Kidney (tissue), 22 donors: ENCODE measurements around the gene TEKT4. TPM values are rescaled to one million over a fixed set of nuclear protein-coding genes. Genes with fewer than 3 reads are reported as not detected.
"Not testable (repeated sequence)": the region's sequence is repeated elsewhere in the genome, so short reads cannot be mapped to it uniquely, and the experiment has no call there.

ENCODE experiments used
- DNase-seq, 5 donors: peaks; one replicate each; pipeline ENCODE4 v3.0.0-alpha.2; 2013 to 2020
- FAIRE-seq: peaks from 2 replicates; lab custom pipeline; 2012; peaks lifted over from hg19 to GRCh38; lab: Jason Lieb, UNC
- H3K27ac ChIP-seq, 2 donors: one replicate each; pipeline ENCODE4 v1.7.0; 2013; ENCODE audit warnings: low read depth in 2 of 2, low read length in 2 of 2, inconsistent platforms in 1 of 2
- H3K27me3 ChIP-seq: one replicate; pipeline ENCODE4 v1.7.1; 2013; ENCODE audit warnings: low read length, inconsistent platforms; ENCODE audit not compliant: control insufficient read depth, insufficient read depth
- H3K36me3 ChIP-seq, 3 donors: one replicate each; pipeline versions ENCODE4 v1.7.0 to v1.7.1; 2013; ENCODE audit warnings: low read length in 3 of 3, control low read depth in 1 of 3, inconsistent platforms in 1 of 3; ENCODE audit not compliant: insufficient read depth in 3 of 3, control insufficient read depth in 2 of 3
- H3K4me1 ChIP-seq, 3 donors: one replicate each; pipeline versions ENCODE4 v1.7.0 to v1.7.1; 2013; ENCODE audit warnings: low read length in 3 of 3, inconsistent platforms in 1 of 3, low read depth in 1 of 3; ENCODE audit not compliant: control insufficient read depth in 2 of 3, insufficient read depth in 2 of 3
- H3K4me3 ChIP-seq, 3 donors: one replicate each; pipeline versions ENCODE4 v1.7.0 to v1.8.1; 2013; ENCODE audit warnings: low read length in 3 of 3, control low read depth in 1 of 3, inconsistent platforms in 1 of 3
- H3K9ac ChIP-seq, 3 donors: one replicate each; pipeline versions ENCODE4 v1.7.0 to v1.7.1; 2013; ENCODE audit warnings: low read length in 3 of 3, control low read depth in 1 of 3, inconsistent platforms in 1 of 3
- H3K9me3 ChIP-seq, 3 donors: one replicate each; pipeline versions ENCODE4 v1.7.0 to v1.7.1; 2013; ENCODE audit warnings: low read length in 3 of 3, control low read depth in 1 of 3, inconsistent platforms in 1 of 3; ENCODE audit not compliant: control insufficient read depth in 2 of 3, insufficient read depth in 1 of 3
- CTCF ChIP-seq: IDR thresholded peaks from 3 replicates; pipeline ENCODE4 v1.5.1; 2012; ENCODE audit warnings: mild to moderate bottlenecking, moderate library complexity, borderline replicate concordance; ENCODE audit not compliant: insufficient read depth; ENCODE audit errors: extremely low read depth
- intact Hi-C: fragments of 100-400 bp; cut with DNase I; formaldehyde crosslinking; loops from one replicate; pipeline ENCODE4 v1.11.1; 2022
- long read RNA-seq, 10 donors: library from polyadenylated mRNA in 1 of 10; unstranded in 1 of 10; transcript quantifications; one replicate each; pipeline ENCODE4 v2.0.0 and lab custom pipeline, GENCODE V29; 2021 to 2026
- polyA plus RNA-seq: library from polyadenylated mRNA; stranded (reverse); fragments of 350-450 nt; fragmentation: Illumina TruSeq; extraction: RNeasy Lipid Tissue Mini Kit (QIAGEN cat#74804); gene quantifications from one replicate; pipeline ENCODE4 v1.2.3, GENCODE V29; 2014; ENCODE audit warnings: low read depth, low replicate concordance; ENCODE audit not compliant: insufficient read depth
- total RNA-seq: library from RNA; stranded (reverse); fragmentation: NEBNext Ultra II Directional; extraction: Animal tissue kit (Norgen Biotek cat#: 25700); gene quantifications from one replicate; pipeline ENCODE4 v1.2.1, GENCODE V29; 2021
- donor health status: control.
- donor health status: control.
- donor health status: control.
- donor health status: control.
- donor health status: control.
- donor health status: DM: yes; HTN: yes; CAD: no.
- donor health status: Normal renal cell carcinoma (clear cell type).

The TEKT4 gene
- total RNA-seq (0.16 TPM), polyA plus RNA-seq (not detected)
- long read RNA-seq, donor 1, result 0 reads
- long read RNA-seq, donor 2, result 0 reads
- long read RNA-seq, donor 3, result 0 reads
- long read RNA-seq, donor 4, result 0 reads
- long read RNA-seq, donor 5, result 0 reads
- long read RNA-seq, donor 6, result 0 reads
- long read RNA-seq, donor 7, partial matches to known transcripts, result 0 of 1 reads
- long read RNA-seq, donor 7, other reads (novel, unspliced or antisense), result 1 of 1 reads
- long read RNA-seq, donor 8, result 0 reads
- long read RNA-seq, donor 9, result 0 reads
- long read RNA-seq, donor 10, result 0 reads

- DNase-seq (peak; percentile 70 to 91 (median 83)), FAIRE-seq (no peak)
- H3K4me1 ChIP-seq, result peaks cover 0 to 2% (median 0%) of the 10 kb centered on the region in 3 donors
- H3K9ac ChIP-seq, result no peak within 1 kb of the TSS
- peak within 1 kb of the TSS in 1 of 3 donors; percentile 43 for H3K4me3 ChIP-seq
- H3K36me3 ChIP-seq, result no peaks in the 10 kb centered on the region
- H3K9me3 ChIP-seq, result no peaks in the 10 kb centered on the region
- H3K27me3 ChIP-seq, result peaks cover 2% of the 10 kb centered on the region
- no peak within 1 kb of the TSS for H3K27ac ChIP-seq
- no peak for TF ChIP-seq CTCF
- intact Hi-C loops, result no loop called here
Observed at GRCh38 chr2:94871226-94872087, at the start of gene TEKT4. Gene TEKT4 (plus strand): TSS chr2:94871430. CDS start chr2:94871580, 150 bp downstream.

- H3K9ac ChIP-seq, DNase-seq, H3K9me3 ChIP-seq, H3K4me1 ChIP-seq, H3K27ac ChIP-seq, H3K27me3 ChIP-seq, H3K36me3 ChIP-seq, intact Hi-C loops, H3K4me3 ChIP-seq, FAIRE-seq: not testable (repeated sequence)
Observed at GRCh38 chr2:94839224-94839623, 32.0 kb upstream of the TEKT4 start.

- DNase-seq, result peak in 3 of 5 donors; percentile 9 to 58 (median 42)
- H3K36me3 ChIP-seq, H3K4me3 ChIP-seq, H3K27ac ChIP-seq, H3K9ac ChIP-seq, H3K9me3 ChIP-seq, H3K4me1 ChIP-seq, FAIRE-seq, H3K27me3 ChIP-seq, intact Hi-C loops: not testable (repeated sequence)
Observed at GRCh38 chr2:94856856-94857255, 14.4 kb upstream of the TEKT4 start.

GRCh38 chr2:94857367-94858162 lies 13.7 kb upstream of the TEKT4 start:
- intact Hi-C loops, FAIRE-seq, H3K9ac ChIP-seq, H3K27me3 ChIP-seq, H3K27ac ChIP-seq, H3K4me1 ChIP-seq, H3K36me3 ChIP-seq, H3K9me3 ChIP-seq: not testable (repeated sequence)
- peak overlapping the region in 1 of 3 donors; percentile 21 for H3K4me3 ChIP-seq
- peak; percentile 56 to 72 (median 57) for DNase-seq

- H3K4me1 ChIP-seq, H3K9ac ChIP-seq, H3K9me3 ChIP-seq, H3K36me3 ChIP-seq, H3K4me3 ChIP-seq, intact Hi-C loops, H3K27ac ChIP-seq, FAIRE-seq: not testable (repeated sequence)
- peak in 3 of 5 donors; percentile 9 to 69 (median 38) for DNase-seq
- peaks cover 12% of the 10 kb centered on the region for H3K27me3 ChIP-seq
Observed at GRCh38 chr2:94858163-94858888, 12.9 kb upstream of the TEKT4 start.
